GM18858 (cell line): Measurements from ENCODE around the gene UBL4B.

Experiments
- ATAC-seq: cut with Tn5 transposase; IDR thresholded peaks from one replicate; pipeline ENCODE4 v1.9.1; 2021; ENCODE audit not compliant: unreplicated experiment

The UBL4B gene

GRCh38 chr1:110084227-110085078 lies 27.8 kb upstream of the UBL4B start:
- no peak for ATAC-seq

- no peak for ATAC-seq
Measured at GRCh38 chr1:110085671-110086070, 26.6 kb upstream of the UBL4B start.

GRCh38 chr1:110086961-110087360 lies 25.3 kb upstream of the UBL4B start:
- ATAC-seq, result no peak

- ATAC-seq, result no peak
Measured at GRCh38 chr1:110087812-110088738, 24.2 kb upstream of the UBL4B start.

GRCh38 chr1:110088739-110089316 lies 23.4 kb upstream of the UBL4B start:
- ATAC-seq, result no peak

GRCh38 chr1:110089561-110090275 lies 22.5 kb upstream of the UBL4B start:
- ATAC-seq, result no peak

GRCh38 chr1:110091381-110091780 lies 20.9 kb upstream of the UBL4B start:
- ATAC-seq, result no peak

GRCh38 chr1:110091791-110092190 lies 20.5 kb upstream of the UBL4B start:
- no peak for ATAC-seq

GRCh38 chr1:110092991-110093390 lies 19.3 kb upstream of the UBL4B start:
- ATAC-seq, result no peak

- no peak for ATAC-seq
Measured at GRCh38 chr1:110094931-110095654, 17.1 kb upstream of the UBL4B start.

- no peak for ATAC-seq
Measured at GRCh38 chr1:110097507-110098221, 14.6 kb upstream of the UBL4B start.

GRCh38 chr1:110098222-110099026 lies 13.8 kb upstream of the UBL4B start:
- no peak for ATAC-seq

- no peak for ATAC-seq
Measured at GRCh38 chr1:110100335-110100734, 11.9 kb upstream of the UBL4B start.

- no peak for ATAC-seq
Measured at GRCh38 chr1:110102081-110102480, 10.2 kb upstream of the UBL4B start.

GRCh38 chr1:110106013-110106941 lies 6.0 kb upstream of the UBL4B start:
- no peak for ATAC-seq

GRCh38 chr1:110107867-110108469 lies 4.3 kb upstream of the UBL4B start:
- no peak for ATAC-seq

- no peak for ATAC-seq
Measured at GRCh38 chr1:110111081-110111480, 1.2 kb upstream of the UBL4B start.
